Skin of body (tissue), 2 donors: Measurements from ENCODE around the gene HACE1. TPM values are rescaled to one million over a fixed set of nuclear protein-coding genes. Genes with fewer than 3 reads are reported as not detected.
A peak's percentile ranks its signal among the peaks of the same experiment; 100 is the strongest.
"Not testable (repeated sequence)": the region's sequence is repeated elsewhere in the genome, so short reads cannot be mapped to it uniquely, and the experiment has no call there.

Experiments used
- DNase-seq: peaks from one replicate; lab custom pipeline; 2025; lab: John Stamatoyannopoulos, UW
- total RNA-seq: library from RNA; depleted of rRNA; stranded (reverse); fragments of >200 nt; gene quantifications from one replicate; pipeline ENCODE4 v1.2.3, GENCODE V29; 2014

HACE1 gene
- total RNA-seq, 1 donor from 2014 or later, result 25.3 TPM

GRCh38 chr6:104737567-104737966 is 122.2 kb downstream of the HACE1 start:
- not testable (repeated sequence) for DNase-seq

- DNase-seq, result no peak
Measured at GRCh38 chr6:104736545-104736944, 123.2 kb downstream of the HACE1 start.

GRCh38 chr6:104730450-104730849 is 129.3 kb downstream of the HACE1 start:
- DNase-seq, result no peak

DNA sequence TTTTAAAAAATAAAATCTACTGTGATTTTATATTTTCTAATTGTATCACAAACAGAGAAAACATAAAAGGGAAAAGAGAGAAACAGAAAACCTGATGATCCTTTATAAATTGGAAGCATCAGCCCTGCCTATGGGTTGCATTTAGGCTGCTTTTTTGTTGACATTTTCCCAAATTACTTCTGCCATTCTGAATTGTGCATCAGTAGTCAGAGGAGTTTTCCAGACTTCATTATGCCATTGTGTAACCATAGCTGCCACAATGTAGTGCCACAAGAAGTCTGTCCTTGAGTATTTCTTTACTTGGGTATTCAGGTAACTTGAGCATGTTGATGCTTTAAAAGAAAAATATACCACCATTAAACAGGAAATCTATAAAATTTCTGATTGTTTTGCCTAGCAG is 130.3 kb downstream of the HACE1 start:
- DNase-seq, result no peak

GRCh38 chr6:104728448-104728847 is 131.3 kb downstream of the HACE1 start:
- DNase-seq, result peak; percentile 20

DNA sequence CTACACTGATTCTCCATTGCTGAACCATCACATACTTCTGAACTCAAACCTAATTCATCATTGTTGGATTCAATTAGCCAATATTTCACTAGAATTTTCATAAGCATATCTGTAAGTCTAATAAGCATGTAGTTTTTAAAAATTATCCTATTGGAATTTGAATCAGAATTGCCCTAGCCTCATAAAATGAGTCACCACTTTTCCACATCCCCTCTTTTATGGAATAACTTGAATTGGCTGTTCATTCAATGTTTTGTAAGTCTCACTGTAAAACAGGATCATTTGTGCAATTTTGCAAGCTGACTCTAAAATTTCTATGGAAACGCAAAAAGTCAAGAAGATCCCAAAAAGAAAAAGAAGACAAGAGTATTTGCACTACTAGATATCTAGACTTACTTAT is 141.0 kb downstream of the HACE1 start:
- DNase-seq, result no peak

DNA sequence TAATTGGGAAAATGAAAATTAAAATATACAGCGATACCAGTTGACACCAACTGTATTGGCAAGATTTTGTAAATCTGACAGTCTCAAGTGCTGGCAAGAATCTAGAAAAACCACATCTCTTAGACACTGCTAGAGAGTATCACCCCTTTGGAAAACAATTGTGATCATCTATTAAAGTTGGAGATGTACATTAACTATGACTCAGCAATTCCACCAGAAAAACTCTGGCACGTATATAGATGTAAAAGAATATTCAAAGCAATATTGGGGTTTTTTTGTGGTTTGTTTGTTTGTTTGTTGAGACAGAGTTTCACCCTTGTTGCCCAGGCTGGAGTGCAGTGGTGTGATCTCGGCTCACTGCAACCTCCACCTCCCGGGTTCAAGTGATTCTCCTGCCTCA is 142.9 kb downstream of the HACE1 start:
- no peak for DNase-seq

GRCh38 chr6:104714796-104715195 is 144.9 kb downstream of the HACE1 start:
- DNase-seq, result no peak

DNA sequence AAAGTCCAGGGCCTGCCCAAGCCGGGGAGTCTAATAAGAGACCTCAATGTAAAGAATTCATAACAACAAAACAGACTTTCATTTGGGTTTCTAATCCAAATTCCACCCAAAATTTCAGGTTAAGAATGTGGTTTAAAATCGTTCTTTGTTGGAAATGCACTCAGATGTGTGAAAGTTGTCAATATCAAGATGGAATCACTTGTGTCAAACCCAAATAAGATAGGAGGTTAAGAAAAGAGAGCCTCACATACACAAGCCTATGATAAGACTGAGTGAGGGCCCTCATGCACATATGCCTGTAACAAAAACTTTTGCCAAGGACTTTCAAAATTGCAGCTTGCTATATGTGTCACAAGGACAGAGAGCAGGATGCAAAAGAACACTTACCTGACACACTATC is 145.7 kb downstream of the HACE1 start:
- DNase-seq, result no peak

GRCh38 chr6:104711371-104711770 is 148.3 kb downstream of the HACE1 start:
- DNase-seq, result no peak

- no peak for DNase-seq
Measured at GRCh38 chr6:104710543-104711335, 149.0 kb downstream of the HACE1 start.

GRCh38 chr6:104705916-104706442 is 153.7 kb downstream of the HACE1 start:
- DNase-seq, result no peak

GRCh38 chr6:104705095-104705707 is 154.5 kb downstream of the HACE1 start:
- DNase-seq, result peak; percentile 33

GRCh38 chr6:104704191-104704590 is 155.5 kb downstream of the HACE1 start:
- no peak for DNase-seq

GRCh38 chr6:104702126-104702841 is 157.4 kb downstream of the HACE1 start:
- DNase-seq, result no peak

GRCh38 chr6:104700371-104701185 is 159.1 kb downstream of the HACE1 start:
- no peak for DNase-seq

DNA sequence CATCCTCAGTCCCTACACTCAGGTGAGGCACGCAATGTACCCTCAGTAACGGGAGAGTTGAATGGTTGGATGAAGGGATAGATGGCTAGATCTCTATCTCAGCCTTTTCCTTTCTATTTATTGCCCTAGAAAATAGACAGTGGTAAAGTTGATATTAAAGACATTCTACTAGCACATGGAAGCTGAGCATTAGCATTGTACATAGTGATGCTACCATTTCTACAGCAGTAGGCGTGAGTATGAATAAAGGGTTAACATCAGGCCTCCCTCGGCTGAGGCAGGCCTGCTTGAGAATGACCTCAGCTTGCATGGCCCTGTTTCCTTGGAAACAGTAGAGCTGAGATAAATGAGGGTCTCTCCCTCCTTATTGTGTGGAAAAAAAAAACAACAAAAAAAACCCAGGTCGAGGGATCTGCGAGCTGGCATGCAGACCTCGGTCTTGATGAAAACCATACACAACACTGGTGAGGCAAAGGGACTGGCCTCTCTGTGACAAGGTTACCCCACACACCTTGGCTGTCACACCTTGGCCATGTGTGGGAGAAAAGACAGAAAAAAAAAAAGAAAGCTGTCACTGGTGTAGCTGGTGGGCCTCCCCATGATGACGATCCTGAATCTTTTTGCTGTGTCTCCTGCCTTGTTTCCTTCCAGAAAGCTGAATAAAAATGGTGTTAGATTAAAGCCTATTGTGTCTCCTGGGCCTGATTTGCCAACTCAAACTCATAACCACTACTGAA is 160.0 kb downstream of the HACE1 start:
- no peak for DNase-seq

- DNase-seq, result no peak
Measured at GRCh38 chr6:104698979-104699378, 160.7 kb downstream of the HACE1 start.

DNA sequence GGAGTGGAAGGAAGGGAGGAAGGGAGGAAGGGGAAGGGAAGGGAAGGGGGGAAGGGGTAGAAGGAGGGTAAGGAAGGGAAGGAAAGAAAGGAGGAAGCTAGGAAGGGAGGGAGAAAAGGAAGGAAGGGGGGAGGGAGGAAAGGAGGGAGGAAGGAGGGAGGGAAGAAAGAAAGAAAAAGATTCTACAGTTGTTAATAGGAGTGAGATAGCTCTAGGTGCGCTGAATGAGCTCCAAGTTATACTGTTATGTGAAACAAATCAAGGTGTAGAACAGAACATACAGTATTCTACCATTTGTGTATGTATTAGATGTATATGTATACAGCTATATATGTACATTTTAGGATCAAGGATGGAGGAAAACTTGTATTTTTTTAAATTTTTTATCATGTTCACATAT is 167.7 kb downstream of the HACE1 start:
- DNase-seq, result no peak

GRCh38 chr6:104689551-104690205 is 170.0 kb downstream of the HACE1 start:
- no peak for DNase-seq
